Nephron progenitor cell (in vitro differentiated cells): ENCODE results near the gene GLDN.

ENCODE experiments used
- DNase-seq: peaks from one replicate; pipeline ENCODE4 v3.0.0; 2021
- H3K27ac Mint-ChIP-seq: 2 replicates; pipeline ENCODE4 v1.8.0; 2021; ENCODE audit warnings: mild to moderate bottlenecking, moderate library complexity, mixed read lengths
- H3K27me3 Mint-ChIP-seq: 2 replicates; pipeline ENCODE4 v1.8.0; 2021; ENCODE audit warnings: mild to moderate bottlenecking, low read depth, mixed read lengths; ENCODE audit not compliant: poor library complexity
- H3K36me3 Mint-ChIP-seq: 2 replicates; pipeline ENCODE4 v1.8.0; 2021; ENCODE audit warnings: low read depth, mixed read lengths
- H3K4me1 Mint-ChIP-seq: 2 replicates; pipeline ENCODE4 v1.8.0; 2021; ENCODE audit warnings: mixed read lengths
- H3K4me3 Mint-ChIP-seq: 2 replicates; pipeline ENCODE4 v1.8.0; 2021; ENCODE audit warnings: mild to moderate bottlenecking, moderate library complexity, mixed read lengths
- H3K9me3 Mint-ChIP-seq: 2 replicates; pipeline ENCODE4 v1.8.0; 2021; ENCODE audit warnings: mild to moderate bottlenecking, moderate library complexity, mixed read lengths
- TF ChIP-seq, protein P1 (sequence below): fragments of 200-600 bp; sonication (generic); IDR thresholded peaks from 2 replicates; pipeline ENCODE4 v1.5.0; 2021; ENCODE audit warnings: antibody characterized with exemption

GLDN gene

GRCh38 chr15:51386960-51387698 is 45.7 kb downstream of the GLDN start:
- H3K27ac Mint-ChIP-seq = no peak overlapping the region
- H3K4me3 Mint-ChIP-seq = no peak overlapping the region
- peaks cover 40% of the 10 kb centered on the region for H3K4me1 Mint-ChIP-seq

DNA sequence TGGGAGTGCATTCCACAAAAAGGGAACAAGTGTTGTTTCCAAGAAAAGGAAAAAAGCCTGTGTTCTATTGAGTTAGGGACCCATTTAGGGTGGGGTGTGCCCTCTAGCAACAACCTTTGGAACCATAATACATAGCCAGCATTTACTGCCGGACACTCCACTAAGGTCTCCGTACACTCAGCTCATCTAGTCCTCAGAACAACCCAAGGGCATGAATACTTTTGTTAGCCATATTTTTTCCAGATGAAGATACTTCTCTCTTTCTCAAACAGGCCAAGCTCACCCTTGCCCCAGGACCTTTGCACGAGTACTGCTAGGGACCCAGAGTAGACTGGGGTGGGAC is 46.2 kb downstream of the GLDN start:
- H3K36me3 Mint-ChIP-seq = no peaks in the 10 kb centered on the region
- no peak for DNase-seq
- H3K4me1 Mint-ChIP-seq = peaks cover 39% of the 10 kb centered on the region
- peaks cover under 1% of the 10 kb centered on the region for H3K9me3 Mint-ChIP-seq
- no peak overlapping the region for H3K27ac Mint-ChIP-seq
- H3K27me3 Mint-ChIP-seq = peaks cover 8% of the 10 kb centered on the region
- H3K4me3 Mint-ChIP-seq = no peak overlapping the region
- TF ChIP-seq, protein P1, sequence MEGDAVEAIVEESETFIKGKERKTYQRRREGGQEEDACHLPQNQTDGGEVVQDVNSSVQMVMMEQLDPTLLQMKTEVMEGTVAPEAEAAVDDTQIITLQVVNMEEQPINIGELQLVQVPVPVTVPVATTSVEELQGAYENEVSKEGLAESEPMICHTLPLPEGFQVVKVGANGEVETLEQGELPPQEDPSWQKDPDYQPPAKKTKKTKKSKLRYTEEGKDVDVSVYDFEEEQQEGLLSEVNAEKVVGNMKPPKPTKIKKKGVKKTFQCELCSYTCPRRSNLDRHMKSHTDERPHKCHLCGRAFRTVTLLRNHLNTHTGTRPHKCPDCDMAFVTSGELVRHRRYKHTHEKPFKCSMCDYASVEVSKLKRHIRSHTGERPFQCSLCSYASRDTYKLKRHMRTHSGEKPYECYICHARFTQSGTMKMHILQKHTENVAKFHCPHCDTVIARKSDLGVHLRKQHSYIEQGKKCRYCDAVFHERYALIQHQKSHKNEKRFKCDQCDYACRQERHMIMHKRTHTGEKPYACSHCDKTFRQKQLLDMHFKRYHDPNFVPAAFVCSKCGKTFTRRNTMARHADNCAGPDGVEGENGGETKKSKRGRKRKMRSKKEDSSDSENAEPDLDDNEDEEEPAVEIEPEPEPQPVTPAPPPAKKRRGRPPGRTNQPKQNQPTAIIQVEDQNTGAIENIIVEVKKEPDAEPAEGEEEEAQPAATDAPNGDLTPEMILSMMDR = no peak

More at GRCh38 chr15:51386960-51387698, 45.7 kb downstream of the GLDN start:
- H3K36me3 Mint-ChIP-seq = no peaks in the 10 kb centered on the region
- no peaks in the 10 kb centered on the region for H3K9me3 Mint-ChIP-seq
- TF ChIP-seq, protein P1 = no peak
- peaks cover 8% of the 10 kb centered on the region for H3K27me3 Mint-ChIP-seq
- DNase-seq = no peak

DNA sequence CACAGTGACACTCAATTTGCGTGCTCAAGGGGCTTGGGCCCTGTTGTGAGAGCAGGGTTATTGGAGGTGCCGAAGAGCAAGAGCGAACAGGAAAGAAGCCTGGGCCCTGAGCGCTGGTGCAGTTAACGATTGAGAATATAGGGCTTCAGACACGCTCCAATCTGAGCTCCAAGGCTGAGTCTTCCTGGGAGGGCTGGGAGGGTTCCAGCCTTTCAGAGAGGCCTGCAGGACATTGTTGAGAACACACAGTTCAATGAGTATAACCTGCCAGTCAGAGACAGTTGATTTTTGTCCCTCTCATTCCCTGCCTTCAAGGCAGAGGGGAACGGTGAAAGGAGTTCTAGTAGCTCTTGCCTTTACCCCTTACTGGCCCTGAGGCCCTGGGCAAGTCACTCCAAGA is 47.3 kb downstream of the GLDN start:
- H3K36me3 Mint-ChIP-seq = no peaks in the 10 kb centered on the region
- peaks cover 4% of the 10 kb centered on the region for H3K9me3 Mint-ChIP-seq
- no peak for DNase-seq
- H3K4me1 Mint-ChIP-seq = peaks cover 34% of the 10 kb centered on the region
- H3K4me3 Mint-ChIP-seq = no peak overlapping the region
- peaks cover 8% of the 10 kb centered on the region for H3K27me3 Mint-ChIP-seq
- no peak overlapping the region for H3K27ac Mint-ChIP-seq
- TF ChIP-seq, protein P1 = no peak

- Mint-ChIP-seq H3K27ac (peak overlapping the region; percentile 72), H3K27me3 (peaks cover 8% of the 10 kb centered on the region), H3K4me1 (peaks cover 34% of the 10 kb centered on the region), H3K36me3 (no peaks in the 10 kb centered on the region), H3K4me3 (peak overlapping the region; percentile 4), H3K9me3 (peaks cover 4% of the 10 kb centered on the region)
- TF ChIP-seq, protein P1 = no peak
- DNase-seq = no peak
Observed at GRCh38 chr15:51390241-51390965, 48.9 kb downstream of the GLDN start.

- H3K9me3 Mint-ChIP-seq = peaks cover 4% of the 10 kb centered on the region
- TF ChIP-seq, protein P1 = no peak
- H3K27ac Mint-ChIP-seq = peak overlapping the region; percentile 72
- peaks cover 6% of the 10 kb centered on the region for H3K27me3 Mint-ChIP-seq
- no peak for DNase-seq
- peak overlapping the region; percentile 4 for H3K4me3 Mint-ChIP-seq
- peaks cover 28% of the 10 kb centered on the region for H3K4me1 Mint-ChIP-seq
- H3K36me3 Mint-ChIP-seq = no peaks in the 10 kb centered on the region
Observed at GRCh38 chr15:51390966-51391422, 49.5 kb downstream of the GLDN start.
